OCI-LY7 (cell line): Measurements from ENCODE around the gene LZTS3. TPM values are rescaled to one million over a fixed set of nuclear protein-coding genes. Genes with fewer than 3 reads are reported as not detected.
"Not testable (repeated sequence)": the region's sequence is repeated elsewhere in the genome, so short reads cannot be mapped to it uniquely, and the experiment has no call there.

Source experiments
- BruUV-seq: library from RNA; stranded (reverse); fragments of 400-500 nt; replicated peaks from 2 replicates; lab custom pipeline; 2021; lab: Mats Ljungman, UMichigan
- CTCF ChIA-PET: fragments of 300-600 bp; sonication (Branson Sonifier 250); formaldehyde crosslinking; loops from one replicate; lab custom pipeline; 2022; ENCODE audit warnings: antibody characterized with exemption; ENCODE audit not compliant: unreplicated experiment; lab: Charles Lee
- POLR2A ChIA-PET: fragments of 300-600 bp; sonication (Branson Sonifier 250); formaldehyde crosslinking; loops from one replicate; lab custom pipeline; 2022; ENCODE audit warnings: antibody characterized with exemption; lab: Charles Lee
- DNase-seq: peaks from one replicate; pipeline ENCODE4 v3.0.0-alpha.2; 2015; ENCODE audit warnings: low spot score
- H2AFZ ChIP-seq: fragments of 200-600 bp; sonication (generic), shearing (Covaris generic); 2 replicates; pipeline ENCODE4 v1.6.1; 2014; ENCODE audit warnings: mild to moderate bottlenecking, antibody characterized with exemption, low read length, moderate library complexity
- H3K27ac ChIP-seq: fragments of 200-600 bp; sonication (generic); 2 replicates; pipeline ENCODE4 v1.5.1; 2014; ENCODE audit warnings: mixed run types, low read depth, mild to moderate bottlenecking, moderate library complexity, low read length, inconsistent platforms; ENCODE audit not compliant: poor library complexity, severe bottlenecking
- H3K36me3 ChIP-seq: fragments of 200-600 bp; sonication (generic); 2 replicates; pipeline ENCODE4 v1.6.1; 2014; ENCODE audit warnings: mild to moderate bottlenecking, antibody characterized with exemption, low read length, moderate library complexity, mixed read lengths; ENCODE audit not compliant: insufficient read depth
- H3K4me1 ChIP-seq: fragments of 200-600 bp; sonication (generic); 2 replicates; pipeline ENCODE4 v1.5.1; 2014; ENCODE audit warnings: mild to moderate bottlenecking, low read length; ENCODE audit not compliant: insufficient read depth, poor library complexity, severe bottlenecking
- H3K4me2 ChIP-seq: fragments of 200-600 bp; sonication (generic); 2 replicates; pipeline ENCODE4 v1.6.1; 2014; ENCODE audit warnings: mild to moderate bottlenecking, low read length
- H3K4me3 ChIP-seq: fragments of 200-600 bp; sonication (generic); 2 replicates; pipeline ENCODE4 v1.5.1; 2014; ENCODE audit warnings: mild to moderate bottlenecking, low read depth, low read length; ENCODE audit not compliant: poor library complexity, severe bottlenecking
- H3K79me2 ChIP-seq: fragments of 200-600 bp; sonication (generic); 2 replicates; pipeline ENCODE4 v1.6.1; 2016; ENCODE audit warnings: low read depth, mild to moderate bottlenecking, low read length, moderate library complexity, mixed read lengths; ENCODE audit not compliant: insufficient read depth
- H3K9me2 ChIP-seq: fragments of 200-600 bp; sonication (generic); 2 replicates; pipeline ENCODE4 v1.6.1; 2016; ENCODE audit warnings: mild to moderate bottlenecking, low read length, mixed read lengths; ENCODE audit not compliant: insufficient read depth
- H3K9me3 ChIP-seq: fragments of 200-600 bp; sonication (generic); 2 replicates; pipeline ENCODE4 v1.6.1; 2014; ENCODE audit warnings: mild to moderate bottlenecking, mixed run types, low read length, mixed read lengths
- H4K20me1 ChIP-seq: fragments of 200-600 bp; sonication (generic); 2 replicates; pipeline ENCODE4 v1.6.1; 2014; ENCODE audit warnings: mild to moderate bottlenecking, antibody characterized with exemption, low read length, moderate library complexity, mixed read lengths; ENCODE audit not compliant: insufficient read depth
- EZH2phosphoT487 ChIP-seq: fragments of 200-600 bp; sonication (generic); IDR thresholded peaks from 2 replicates; pipeline ENCODE4 v1.6.1; 2018; ENCODE audit warnings: low read depth, borderline replicate concordance, mild to moderate bottlenecking, mixed run types, antibody characterized with exemption, low read length, moderate library complexity, mixed read lengths
- intact Hi-C: fragments of 100-400 bp; cut with micrococcal nuclease; formaldehyde crosslinking; loops from one replicate; pipeline ENCODE4 v1.10.0; 2022; ENCODE audit not compliant: unreplicated experiment
- total RNA-seq, 2 experiments: library from RNA; depleted of rRNA in 1 of 2; stranded (reverse); fragments of >200 nt in 1 of 2; shearing (Covaris generic) in 1 of 2; gene quantifications; 2 replicates each; pipeline ENCODE4 v1.2.3, GENCODE V29; 2014 to 2022
- TF ChIP-seq, protein P1 (sequence below): fragments of 200-600 bp; sonication (generic); conservative IDR thresholded peaks from 2 replicates; pipeline ENCODE4 v1.5.1; 2014; ENCODE audit warnings: mild to moderate bottlenecking, antibody characterized with exemption, low read length, moderate library complexity, mixed read lengths

LZTS3 gene
- total RNA-seq, 2 experiments from 2014 or later, result 4.7 to 5.0 TPM

- H3K27ac ChIP-seq, H3K79me2 ChIP-seq, POLR2A ChIA-PET, intact Hi-C loops, CTCF ChIA-PET, H2AFZ ChIP-seq, H3K4me3 ChIP-seq, DNase-seq, H3K4me1 ChIP-seq, BruUV-seq, H4K20me1 ChIP-seq, H3K9me2 ChIP-seq, H3K4me2 ChIP-seq: not testable (repeated sequence)
- Histone ChIP-seq H3K9me3 (peaks cover 17% of the 10 kb centered on the region; the same call in 1 of the 2 replicates), H3K36me3 (peaks cover 34% of the 10 kb centered on the region)
Observed at GRCh38 chr20:3124773-3125560, 48.4 kb downstream of the LZTS3 start.

- H3K4me2 ChIP-seq, POLR2A ChIA-PET, H2AFZ ChIP-seq, H3K4me1 ChIP-seq, H3K9me2 ChIP-seq, CTCF ChIA-PET, H4K20me1 ChIP-seq, DNase-seq, H3K27ac ChIP-seq, intact Hi-C loops, BruUV-seq, H3K4me3 ChIP-seq, H3K79me2 ChIP-seq: not testable (repeated sequence)
- Histone ChIP-seq H3K36me3 (peaks cover 34% of the 10 kb centered on the region), H3K9me3 (peaks cover 17% of the 10 kb centered on the region; the same call in 1 of the 2 replicates)
Observed at GRCh38 chr20:3124163-3124562, 49.2 kb downstream of the LZTS3 start.

DNA sequence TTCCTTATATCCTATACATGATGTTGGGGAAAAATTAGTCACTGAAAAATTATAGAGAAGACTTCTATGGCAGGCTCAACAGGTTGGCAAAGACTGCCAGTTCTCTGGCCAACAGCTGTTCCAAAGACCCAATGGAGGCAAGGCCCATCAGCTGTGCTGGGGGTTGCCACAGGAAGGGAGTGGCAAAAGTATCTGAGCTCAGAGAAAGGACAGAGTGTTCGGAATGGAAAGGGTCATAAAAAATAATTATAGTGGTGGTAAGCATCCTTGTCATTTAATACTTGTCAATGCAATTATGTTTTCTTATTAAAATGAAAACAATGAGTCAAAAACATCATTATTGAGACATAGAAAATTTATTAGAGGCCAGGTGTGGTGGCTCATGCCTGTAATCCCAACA is 49.8 kb downstream of the LZTS3 start:
- CTCF ChIA-PET, result no interaction called here
- no TSS peak for BruUV-seq
- H3K4me3 ChIP-seq, result no peak overlapping the region
- no peaks in the 10 kb centered on the region for H3K9me2 ChIP-seq
- TF ChIP-seq, protein P1, sequence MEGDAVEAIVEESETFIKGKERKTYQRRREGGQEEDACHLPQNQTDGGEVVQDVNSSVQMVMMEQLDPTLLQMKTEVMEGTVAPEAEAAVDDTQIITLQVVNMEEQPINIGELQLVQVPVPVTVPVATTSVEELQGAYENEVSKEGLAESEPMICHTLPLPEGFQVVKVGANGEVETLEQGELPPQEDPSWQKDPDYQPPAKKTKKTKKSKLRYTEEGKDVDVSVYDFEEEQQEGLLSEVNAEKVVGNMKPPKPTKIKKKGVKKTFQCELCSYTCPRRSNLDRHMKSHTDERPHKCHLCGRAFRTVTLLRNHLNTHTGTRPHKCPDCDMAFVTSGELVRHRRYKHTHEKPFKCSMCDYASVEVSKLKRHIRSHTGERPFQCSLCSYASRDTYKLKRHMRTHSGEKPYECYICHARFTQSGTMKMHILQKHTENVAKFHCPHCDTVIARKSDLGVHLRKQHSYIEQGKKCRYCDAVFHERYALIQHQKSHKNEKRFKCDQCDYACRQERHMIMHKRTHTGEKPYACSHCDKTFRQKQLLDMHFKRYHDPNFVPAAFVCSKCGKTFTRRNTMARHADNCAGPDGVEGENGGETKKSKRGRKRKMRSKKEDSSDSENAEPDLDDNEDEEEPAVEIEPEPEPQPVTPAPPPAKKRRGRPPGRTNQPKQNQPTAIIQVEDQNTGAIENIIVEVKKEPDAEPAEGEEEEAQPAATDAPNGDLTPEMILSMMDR, result no peak
- TF ChIP-seq EZH2phosphoT487, result no peak
- no peaks in the 10 kb centered on the region for H3K79me2 ChIP-seq
- POLR2A ChIA-PET, result no interaction called here
- peaks cover 34% of the 10 kb centered on the region for H3K36me3 ChIP-seq
- no peak overlapping the region for H3K27ac ChIP-seq
- peaks cover 17% of the 10 kb centered on the region; the same call in 1 of the 2 replicates for H3K9me3 ChIP-seq
- DNase-seq, result no peak
- no peaks in the 10 kb centered on the region for H4K20me1 ChIP-seq
- H3K4me2 ChIP-seq, result no peak overlapping the region
- H2AFZ ChIP-seq, result no peak overlapping the region
- peaks cover 7% of the 10 kb centered on the region for H3K4me1 ChIP-seq
- intact Hi-C loops, result no loop called here
